ENCODE results near the gene PRSS21.

DNA sequence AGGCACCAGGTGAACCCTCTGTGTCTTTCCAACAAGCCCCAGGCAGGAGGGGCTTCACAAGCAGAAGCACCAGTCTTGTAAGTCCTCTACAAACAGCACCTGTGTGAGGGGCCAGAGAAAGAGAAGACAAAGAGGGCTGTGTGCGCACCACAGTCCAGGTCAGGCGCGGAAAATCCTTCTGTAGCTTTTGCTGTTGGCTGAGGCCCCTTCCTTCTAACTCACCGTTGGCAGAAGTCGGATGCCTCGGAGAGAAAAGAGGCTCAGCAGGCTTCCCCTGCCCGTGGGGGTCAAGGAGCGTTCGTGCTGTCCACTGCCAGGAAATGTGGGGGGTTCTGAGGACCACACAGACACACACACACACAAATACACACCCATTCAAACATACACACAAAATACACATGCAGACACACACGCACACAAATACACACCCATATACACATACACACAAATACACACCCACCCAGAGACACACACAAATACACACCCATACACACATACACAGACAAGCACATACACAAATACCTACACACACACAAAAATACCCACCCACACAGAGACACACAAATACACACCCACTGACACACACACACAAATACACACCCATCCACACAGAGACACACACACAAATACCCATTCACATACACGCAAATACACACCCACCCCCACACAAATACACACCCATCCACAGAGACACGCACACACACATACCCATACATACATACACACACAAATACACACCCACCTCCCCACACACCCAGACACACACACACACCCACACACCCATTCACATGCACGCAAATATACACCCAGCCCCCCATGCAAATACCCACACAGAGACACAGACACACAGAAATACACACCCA is 19.8 kb downstream of the PRSS21 start:
- TF ChIP-seq CEBPB (IDR thresholded peaks at IDR 0.05) = no peak
- TF ChIP-seq FOXM1 (IDR thresholded peaks at IDR 0.05; ENCODE audit: borderline replicate concordance, low read depth) = no peak
- no peak for TF ChIP-seq YY1 (IDR thresholded peaks at IDR 0.05; ENCODE audit: low read depth)
